Mesenchymal stem cell (in vitro differentiated cells and primary cell): ENCODE data around the gene SLCO1A2.

ENCODE experiments used
- DNase-seq: peaks from one replicate; pipeline ENCODE4 v3.0.0-alpha.2; 2013
- H2AFZ ChIP-seq: one replicate; pipeline ENCODE4 v1.6.1; 2013; ENCODE audit warnings: low read depth, mild to moderate bottlenecking, control low read depth, inconsistent platforms, low read length, moderate library complexity
- H2AK5ac ChIP-seq: 2 replicates; pipeline ENCODE4 v1.6.1; 2013; ENCODE audit warnings: low read length, moderate library complexity, mild to moderate bottlenecking, inconsistent platforms; ENCODE audit not compliant: severe bottlenecking
- H2BK120ac ChIP-seq: one replicate; pipeline ENCODE4 v1.6.1; 2013; ENCODE audit warnings: low read depth, mild to moderate bottlenecking, inconsistent platforms, low read length, moderate library complexity
- H2BK12ac ChIP-seq, 2 experiments: one replicate each; pipeline ENCODE4 v1.6.1; 2013; ENCODE audit warnings: inconsistent platforms in 2 of 2, low read length in 2 of 2, mild to moderate bottlenecking in 2 of 2, moderate library complexity in 2 of 2, control low read depth in 1 of 2
- H2BK15ac ChIP-seq: one replicate; pipeline ENCODE4 v1.6.1; 2013; ENCODE audit warnings: mild to moderate bottlenecking, low read depth, inconsistent platforms; ENCODE audit not compliant: poor library complexity, severe bottlenecking
- H2BK5ac ChIP-seq: 2 replicates; pipeline ENCODE4 v1.6.1; 2013; ENCODE audit warnings: low read depth, mild to moderate bottlenecking, low read length, control low read depth, inconsistent platforms; ENCODE audit not compliant: poor library complexity, severe bottlenecking
- H3K14ac ChIP-seq, 2 experiments: one replicate each; pipeline ENCODE4 v1.6.1; 2013; ENCODE audit warnings: inconsistent platforms in 2 of 2, low read length in 2 of 2, control low read depth in 1 of 2, mild to moderate bottlenecking in 1 of 2, moderate library complexity in 1 of 2
- H3K18ac ChIP-seq, 2 experiments: one replicate each; pipeline ENCODE4 v1.6.1; 2013; ENCODE audit warnings: inconsistent platforms in 2 of 2, low read length in 2 of 2, control low read depth in 1 of 2, low read depth in 1 of 2, mild to moderate bottlenecking in 1 of 2
- H3K23ac ChIP-seq, 2 experiments: one replicate each; pipeline ENCODE4 v1.6.1; 2013; ENCODE audit warnings: inconsistent platforms in 2 of 2, low read length in 2 of 2, mild to moderate bottlenecking in 2 of 2, moderate library complexity in 2 of 2, control low read depth in 1 of 2
- H3K27ac ChIP-seq: 2 replicates; pipeline ENCODE4 v1.5.1; 2013; ENCODE audit warnings: mild to moderate bottlenecking, moderate library complexity, low read length, control low read depth, inconsistent platforms; ENCODE audit not compliant: poor library complexity, severe bottlenecking
- H3K27me3 ChIP-seq, 2 experiments: 2 replicates each; pipeline versions ENCODE4 v1.6.1 to v1.7.0; 2013; ENCODE audit warnings: low read length in 2 of 2, mild to moderate bottlenecking in 2 of 2, moderate library complexity in 2 of 2, control low read depth in 1 of 2, inconsistent platforms in 1 of 2; ENCODE audit not compliant: control insufficient read depth in 1 of 2, insufficient read depth in 1 of 2
- H3K36me3 ChIP-seq, 2 experiments: 2 replicates each; pipeline versions ENCODE4 v1.6.1 to v1.7.0; 2013; ENCODE audit warnings: low read length in 2 of 2, control low read depth in 1 of 2, inconsistent platforms in 1 of 2, low read depth in 1 of 2, mild to moderate bottlenecking in 1 of 2; ENCODE audit not compliant: insufficient read depth in 2 of 2, control insufficient read depth in 1 of 2
- H3K4ac ChIP-seq, 2 experiments: one replicate each; pipeline ENCODE4 v1.6.1; 2013; ENCODE audit warnings: inconsistent platforms in 2 of 2, low read length in 2 of 2, mild to moderate bottlenecking in 2 of 2, moderate library complexity in 2 of 2, control low read depth in 1 of 2, low read depth in 1 of 2
- H3K4me1 ChIP-seq: 2 replicates; pipeline ENCODE4 v1.6.1; 2013; ENCODE audit warnings: low read depth, low read length, control low read depth; ENCODE audit not compliant: control insufficient read depth, insufficient read depth
- H3K4me2 ChIP-seq: 2 replicates; pipeline ENCODE4 v1.6.1; 2013; ENCODE audit warnings: low read length, mild to moderate bottlenecking, inconsistent platforms; ENCODE audit not compliant: poor library complexity, severe bottlenecking
- H3K4me3 ChIP-seq, 2 experiments: 2 replicates each; pipeline versions ENCODE4 v1.5.1 to v1.7.0; 2013; ENCODE audit warnings: low read length in 2 of 2, mild to moderate bottlenecking in 2 of 2, control low read depth in 1 of 2, low read depth in 1 of 2; ENCODE audit not compliant: insufficient read depth in 1 of 2
- H3K79me1 ChIP-seq: replicated peaks from 2 replicates; pipeline ENCODE4 v1.6.1; 2013; ENCODE audit warnings: mild to moderate bottlenecking, control low read depth, low read length, inconsistent platforms; ENCODE audit not compliant: poor library complexity, severe bottlenecking
- H3K9ac ChIP-seq: 2 replicates; pipeline ENCODE4 v1.7.0; 2013; ENCODE audit warnings: mild to moderate bottlenecking, low read length, moderate library complexity
- H3K9me3 ChIP-seq: 2 replicates; pipeline ENCODE4 v1.7.0; 2013; ENCODE audit warnings: mild to moderate bottlenecking, low read length; ENCODE audit not compliant: control insufficient read depth
- H4K8ac ChIP-seq: one replicate; pipeline ENCODE4 v1.6.1; 2013; ENCODE audit warnings: inconsistent platforms, mild to moderate bottlenecking, low read length, moderate library complexity
- H4K91ac ChIP-seq: one replicate; pipeline ENCODE4 v1.6.1; 2013; ENCODE audit warnings: mild to moderate bottlenecking, low read length, inconsistent platforms
- WGBS: methylation state at CpG from one replicate; pipeline ENCODE4 v1.1.7; 2013; ENCODE audit warnings: mixed read lengths; 5-methylcytosine and 5-hydroxymethylcytosine counted together

SLCO1A2 gene

DNA sequence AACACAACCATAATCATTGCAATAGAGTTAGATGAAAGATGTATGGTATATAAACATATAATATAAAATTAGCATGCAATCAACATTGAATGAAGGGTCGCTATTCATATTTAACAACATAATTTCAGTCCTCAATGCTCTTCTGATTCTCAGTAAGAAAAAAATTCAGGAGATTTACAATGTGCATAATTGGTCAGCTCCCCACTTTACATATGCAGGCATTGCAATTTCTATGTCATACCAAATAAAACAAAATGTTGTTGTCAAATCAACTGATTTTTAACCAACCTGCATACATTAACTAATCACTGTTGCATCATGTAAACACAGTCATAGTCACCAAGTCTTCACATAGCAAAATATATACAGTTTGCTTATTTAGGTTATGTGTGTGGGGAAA is 5.2 kb upstream of the SLCO1A2 start:
- Histone ChIP-seq H3K4me2 (no peak overlapping the region), H2BK12ac (no peak overlapping the region), H2BK15ac (no peak overlapping the region), H3K4me1 (no peaks in the 10 kb centered on the region), H3K18ac (no peak overlapping the region), H3K23ac (no peak overlapping the region), H3K4ac (no peak overlapping the region), H3K14ac (no peak overlapping the region), H4K8ac (no peak overlapping the region), H4K91ac (no peak overlapping the region), H2AK5ac (no peak overlapping the region), H3K9me3 (peaks cover 3% of the 10 kb centered on the region), H2BK120ac (no peak overlapping the region), H3K27ac (no peak overlapping the region), H3K27me3 (no peaks in the 10 kb centered on the region), H3K79me1 (no peaks in the 10 kb centered on the region), H3K9ac (no peak overlapping the region), H3K36me3 (no peaks in the 10 kb centered on the region), H2AFZ (no peak overlapping the region), H3K4me3 (no peak overlapping the region), H2BK5ac (no peak overlapping the region)
- WGBS, result 44% methylated on average over 1 of the region's 1 CpG
- no peak for DNase-seq

DNA sequence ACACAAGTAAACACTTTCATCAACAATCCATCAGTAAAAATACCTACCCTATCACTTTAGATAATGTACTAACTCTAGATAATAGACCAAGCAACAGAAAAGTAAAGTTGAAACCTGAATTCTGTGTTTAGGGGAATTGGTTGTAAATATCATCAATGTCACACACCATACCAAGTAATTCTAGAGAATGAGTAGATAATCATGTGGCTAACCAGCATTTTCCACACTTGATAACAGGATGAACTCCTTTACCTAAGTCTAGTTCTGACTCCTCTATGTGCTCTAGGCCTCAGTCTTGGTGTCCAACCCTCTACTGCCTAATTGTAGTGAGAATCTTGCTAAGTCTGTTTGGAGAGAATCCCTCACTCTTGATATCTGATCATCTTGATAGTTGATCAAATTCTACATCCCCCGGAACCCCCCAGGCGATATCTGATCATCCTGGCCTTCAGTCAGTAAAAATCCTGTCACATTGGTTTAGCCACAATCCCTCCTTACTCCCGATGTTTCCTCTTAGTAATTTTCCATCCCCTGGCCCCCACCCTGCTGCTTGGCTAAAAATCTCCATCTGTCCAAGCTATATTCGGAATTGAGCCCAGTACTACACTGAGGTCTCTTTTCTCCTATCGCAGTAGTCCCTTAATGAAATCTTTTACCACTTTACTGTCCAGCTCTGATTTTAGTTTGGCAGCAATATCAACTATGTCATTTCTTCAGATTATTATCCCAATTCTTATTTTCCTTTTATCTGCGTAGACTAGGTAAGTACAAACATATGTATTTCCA is 3.4 kb upstream of the SLCO1A2 start:
- Histone ChIP-seq H4K91ac (no peak overlapping the region), H3K9ac (no peak overlapping the region), H2BK15ac (no peak overlapping the region), H3K14ac (no peak overlapping the region), H3K9me3 (peaks cover 3% of the 10 kb centered on the region), H2AFZ (no peak overlapping the region), H3K23ac (no peak overlapping the region), H2AK5ac (no peak overlapping the region), H3K4me3 (no peak overlapping the region), H3K4me1 (no peaks in the 10 kb centered on the region), H3K36me3 (no peaks in the 10 kb centered on the region), H3K4ac (no peak overlapping the region), H2BK5ac (no peak overlapping the region), H2BK12ac (no peak overlapping the region), H3K27ac (no peak overlapping the region), H3K27me3 (no peaks in the 10 kb centered on the region), H3K79me1 (no peaks in the 10 kb centered on the region), H2BK120ac (no peak overlapping the region), H4K8ac (no peak overlapping the region), H3K4me2 (no peak overlapping the region), H3K18ac (no peak overlapping the region)
- DNase-seq, result no peak
- WGBS, result 88% methylated on average over 6 of the region's 6 CpGs

DNA sequence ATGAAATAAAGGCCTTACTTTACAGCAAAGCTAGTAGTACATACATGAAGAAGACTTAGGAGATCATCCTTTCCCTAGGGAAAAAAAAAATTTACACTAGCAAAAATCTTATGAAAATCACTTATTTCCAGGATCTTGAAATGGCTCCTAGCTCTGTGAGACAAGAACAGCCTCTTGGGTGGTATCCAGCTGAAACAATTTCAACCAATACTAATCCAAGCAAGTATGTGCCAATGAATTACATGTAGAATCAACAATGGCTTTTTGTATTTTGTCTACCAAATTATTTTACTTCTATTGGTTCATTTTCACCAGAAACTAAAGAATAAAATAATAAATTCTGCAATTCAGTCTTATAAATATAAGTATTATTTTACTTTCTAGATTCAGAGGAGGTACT is 2.7 kb upstream of the SLCO1A2 start:
- Histone ChIP-seq H3K4me3 (no peak overlapping the region), H4K91ac (no peak overlapping the region), H3K9ac (no peak overlapping the region), H2BK15ac (no peak overlapping the region), H3K27ac (no peak overlapping the region), H3K4me2 (no peak overlapping the region), H3K18ac (no peak overlapping the region), H3K79me1 (no peaks in the 10 kb centered on the region), H3K36me3 (no peaks in the 10 kb centered on the region), H4K8ac (no peak overlapping the region), H3K23ac (no peak overlapping the region), H3K4me1 (no peaks in the 10 kb centered on the region), H3K27me3 (no peaks in the 10 kb centered on the region), H2AK5ac (no peak overlapping the region), H3K14ac (no peak overlapping the region), H3K4ac (no peak overlapping the region), H2BK120ac (no peak overlapping the region), H2BK12ac (no peak overlapping the region), H3K9me3 (peaks cover 6% of the 10 kb centered on the region), H2AFZ (no peak overlapping the region), H2BK5ac (no peak overlapping the region)
- no peak for DNase-seq

GRCh38 chr12:21336656-21337055 is 1.9 kb upstream of the SLCO1A2 start:
- H3K4me2 ChIP-seq, result no peak overlapping the region
- H2BK120ac ChIP-seq, result no peak overlapping the region
- no peaks in the 10 kb centered on the region for H3K4me1 ChIP-seq
- no peak overlapping the region for H3K27ac ChIP-seq
- H3K4ac ChIP-seq, result no peak overlapping the region
- H3K9ac ChIP-seq, result no peak overlapping the region
- no peaks in the 10 kb centered on the region for H3K79me1 ChIP-seq
- H3K4me3 ChIP-seq, result no peak overlapping the region
- H2AK5ac ChIP-seq, result no peak overlapping the region
- no peak overlapping the region for H2BK5ac ChIP-seq
- H4K8ac ChIP-seq, result no peak overlapping the region
- no peak overlapping the region for H3K23ac ChIP-seq
- no peak overlapping the region for H2BK15ac ChIP-seq
- 86% methylated on average over 4 of the region's 5 CpGs for WGBS
- H3K18ac ChIP-seq, result no peak overlapping the region
- H3K14ac ChIP-seq, result no peak overlapping the region
- H3K27me3 ChIP-seq, result no peaks in the 10 kb centered on the region
- H3K36me3 ChIP-seq, result no peaks in the 10 kb centered on the region
- no peak for DNase-seq
- peaks cover 13% of the 10 kb centered on the region for H3K9me3 ChIP-seq
- no peak overlapping the region for H2BK12ac ChIP-seq
- no peak overlapping the region for H4K91ac ChIP-seq
- H2AFZ ChIP-seq, result no peak overlapping the region
